ENCODE measurements around the gene CKS2.
"Not testable (repeated sequence)": the region's sequence is repeated elsewhere in the genome, so short reads cannot be mapped to it uniquely, and the experiment has no call there.

Gene CKS2

GRCh38 chr9:89311346-89312221 is 589 bp downstream of the CKS2 start:
- DNase-seq = peak; percentile 15

GRCh38 chr9:89312222-89312571 is 1.2 kb downstream of the CKS2 start:
- DNase-seq = no peak

- DNase-seq = no peak
Measured at GRCh38 chr9:89313842-89314241, 2.8 kb downstream of the CKS2 start.

- no peak for DNase-seq
Measured at GRCh38 chr9:89314955-89315354, 4.0 kb downstream of the CKS2 start.

- no peak for DNase-seq
Measured at GRCh38 chr9:89315482-89315881, 4.5 kb downstream of the CKS2 start.

- no peak for DNase-seq
Measured at GRCh38 chr9:89317282-89317681, 6.3 kb downstream of the CKS2 start.

- DNase-seq = peak; percentile 94
Measured at GRCh38 chr9:89318123-89319014, 7.4 kb downstream of the CKS2 start, which contains the start of gene SECISBP2. Gene SECISBP2, plus strand, starts transcription at chr9:89318500. Its CDS starts 77 bp downstream, at chr9:89318577.

- DNase-seq = no peak
Measured at GRCh38 chr9:89319015-89319905, 8.3 kb downstream of the CKS2 start.

GRCh38 chr9:89323390-89323789 is 12.4 kb downstream of the CKS2 start:
- no peak for DNase-seq

- no peak for DNase-seq
Measured at GRCh38 chr9:89325733-89326132, 14.7 kb downstream of the CKS2 start.

GRCh38 chr9:89328064-89328463 is 17.1 kb downstream of the CKS2 start:
- DNase-seq = no peak

- no peak for DNase-seq
Measured at GRCh38 chr9:89329917-89330316, 18.9 kb downstream of the CKS2 start.

GRCh38 chr9:89330513-89330912 is 19.5 kb downstream of the CKS2 start:
- no peak for DNase-seq

- no peak for DNase-seq
Measured at GRCh38 chr9:89339807-89340206, 28.8 kb downstream of the CKS2 start.

- no peak for DNase-seq
Measured at GRCh38 chr9:89340332-89340731, 29.3 kb downstream of the CKS2 start.

- DNase-seq = no peak
Measured at GRCh38 chr9:89342213-89342612, 31.2 kb downstream of the CKS2 start.

- DNase-seq = no peak
Measured at GRCh38 chr9:89342948-89343347, 32.0 kb downstream of the CKS2 start.

GRCh38 chr9:89343812-89344211 is 32.8 kb downstream of the CKS2 start:
- DNase-seq = not testable (repeated sequence)

- no peak for DNase-seq
Measured at GRCh38 chr9:89345476-89345875, 34.5 kb downstream of the CKS2 start.

GRCh38 chr9:89346696-89347095 is 35.7 kb downstream of the CKS2 start:
- no peak for DNase-seq

GRCh38 chr9:89347651-89348050 is 36.7 kb downstream of the CKS2 start:
- DNase-seq = no peak

- DNase-seq = no peak
Measured at GRCh38 chr9:89349607-89350006, 38.6 kb downstream of the CKS2 start.
